ENCODE results near the gene RSPH1.

Gene RSPH1

DNA sequence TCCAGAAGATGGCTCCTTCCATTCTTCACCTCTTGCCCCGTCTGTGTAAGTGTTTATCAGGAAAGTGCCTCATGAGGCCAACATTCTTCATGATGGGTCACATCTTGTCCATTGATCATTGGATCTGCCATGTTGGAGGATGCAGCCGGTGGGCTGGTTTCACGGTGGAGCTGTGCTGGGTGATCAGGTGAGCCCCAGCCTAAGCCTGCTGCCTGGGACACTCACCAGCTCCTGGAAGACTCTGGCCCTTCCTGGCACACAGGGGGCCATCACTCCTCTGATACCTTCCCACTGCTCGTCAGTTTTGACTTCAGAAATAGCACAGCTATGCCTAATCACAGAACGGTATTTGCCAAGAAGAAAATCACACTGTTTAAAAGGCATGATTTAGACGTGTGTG, 54.1 kb downstream of the RSPH1 start:
- no peak overlapping the region for H3K4me3 ChIP-seq (ENCODE audit: low read depth, low read length)
- DNase-seq (ENCODE audit: low read depth, low spot score), result no peak
- TF ChIP-seq, protein P1, sequence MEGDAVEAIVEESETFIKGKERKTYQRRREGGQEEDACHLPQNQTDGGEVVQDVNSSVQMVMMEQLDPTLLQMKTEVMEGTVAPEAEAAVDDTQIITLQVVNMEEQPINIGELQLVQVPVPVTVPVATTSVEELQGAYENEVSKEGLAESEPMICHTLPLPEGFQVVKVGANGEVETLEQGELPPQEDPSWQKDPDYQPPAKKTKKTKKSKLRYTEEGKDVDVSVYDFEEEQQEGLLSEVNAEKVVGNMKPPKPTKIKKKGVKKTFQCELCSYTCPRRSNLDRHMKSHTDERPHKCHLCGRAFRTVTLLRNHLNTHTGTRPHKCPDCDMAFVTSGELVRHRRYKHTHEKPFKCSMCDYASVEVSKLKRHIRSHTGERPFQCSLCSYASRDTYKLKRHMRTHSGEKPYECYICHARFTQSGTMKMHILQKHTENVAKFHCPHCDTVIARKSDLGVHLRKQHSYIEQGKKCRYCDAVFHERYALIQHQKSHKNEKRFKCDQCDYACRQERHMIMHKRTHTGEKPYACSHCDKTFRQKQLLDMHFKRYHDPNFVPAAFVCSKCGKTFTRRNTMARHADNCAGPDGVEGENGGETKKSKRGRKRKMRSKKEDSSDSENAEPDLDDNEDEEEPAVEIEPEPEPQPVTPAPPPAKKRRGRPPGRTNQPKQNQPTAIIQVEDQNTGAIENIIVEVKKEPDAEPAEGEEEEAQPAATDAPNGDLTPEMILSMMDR (IDR thresholded peaks at IDR 0.05; ENCODE audit: low read depth, low read length), result no peak
- in situ Hi-C loops (cut with HindIII; ENCODE audit: low sequenced_read_pairs), result no loop called here

DNA sequence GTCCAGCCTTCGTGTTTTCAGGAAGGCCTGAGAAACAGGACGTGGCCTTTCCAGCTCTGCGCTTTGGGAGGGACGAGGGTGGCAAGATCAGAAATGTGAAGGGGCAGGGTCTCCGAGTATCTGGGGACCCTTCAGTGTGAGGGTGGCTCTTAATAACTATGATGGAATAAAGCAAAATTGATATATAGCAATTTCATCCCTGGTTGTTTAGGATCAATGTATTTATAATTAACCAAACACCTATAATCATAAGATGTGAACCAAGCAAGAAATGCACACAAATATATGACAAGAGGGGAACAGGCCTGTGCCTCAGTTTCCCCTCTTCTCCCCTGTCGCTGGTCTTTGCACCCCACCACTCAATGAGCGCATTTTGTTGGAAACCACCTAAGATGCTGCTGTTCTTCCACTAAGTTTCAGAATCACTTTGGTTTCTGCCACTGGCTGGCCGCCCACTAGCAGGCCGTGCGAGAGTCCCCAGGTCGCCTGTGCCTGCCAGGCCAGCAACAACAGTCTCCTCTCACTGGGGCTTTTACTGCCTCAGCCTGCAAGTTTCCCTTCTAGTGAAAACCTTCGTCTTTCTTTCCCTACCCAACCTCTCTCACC, 55.7 kb downstream of the RSPH1 start:
- H3K4me3 ChIP-seq (ENCODE audit: low read depth, low read length), result no peak overlapping the region
- TF ChIP-seq, protein P1 (IDR thresholded peaks at IDR 0.05; ENCODE audit: low read depth, low read length), result no peak
- in situ Hi-C loops (cut with HindIII; ENCODE audit: low sequenced_read_pairs), result no loop called here
- DNase-seq (ENCODE audit: low read depth, low spot score), result no peak

DNA sequence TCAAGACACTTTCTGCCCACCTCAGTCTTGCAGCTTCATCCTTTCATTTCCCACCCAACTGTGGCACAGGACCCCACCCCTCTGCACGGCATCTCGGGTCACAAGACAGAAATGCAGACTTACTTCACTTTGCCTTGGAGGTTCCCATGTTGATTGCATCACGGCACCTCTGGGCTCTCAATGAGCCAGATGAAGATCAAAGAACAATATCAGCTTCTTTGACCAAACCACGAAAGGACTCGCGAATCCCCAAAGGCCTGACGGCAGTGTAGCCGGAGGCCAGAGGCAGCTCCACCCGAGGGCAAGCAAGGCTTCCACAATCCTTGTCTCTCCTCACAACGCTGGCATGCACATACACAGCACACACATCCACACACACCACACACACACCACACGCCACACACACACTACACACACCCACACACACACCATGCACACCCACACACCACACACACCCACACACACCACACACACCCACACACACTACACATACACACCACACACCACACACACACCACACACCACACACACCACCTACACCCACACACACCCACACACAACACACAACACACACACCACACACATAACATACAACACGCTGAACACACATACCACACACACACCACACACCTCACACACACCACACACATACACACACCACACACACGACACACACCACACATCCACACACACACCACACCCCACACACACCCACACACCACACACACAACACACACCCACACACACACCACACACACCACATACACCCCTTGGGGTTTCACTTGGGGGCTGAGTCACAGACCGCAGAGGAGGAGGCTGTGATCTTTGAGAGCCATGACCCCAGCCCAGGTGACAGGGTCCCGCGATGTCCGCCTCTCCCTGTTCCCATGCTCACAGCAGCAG, 56.5 kb downstream of the RSPH1 start:
- in situ Hi-C loops (cut with HindIII; ENCODE audit: low sequenced_read_pairs), result no loop called here
- no peak overlapping the region for H3K4me3 ChIP-seq (ENCODE audit: low read depth, low read length)
- TF ChIP-seq, protein P1 (IDR thresholded peaks at IDR 0.05; ENCODE audit: low read depth, low read length), result no peak
- DNase-seq (ENCODE audit: low read depth, low spot score), result no peak

DNA sequence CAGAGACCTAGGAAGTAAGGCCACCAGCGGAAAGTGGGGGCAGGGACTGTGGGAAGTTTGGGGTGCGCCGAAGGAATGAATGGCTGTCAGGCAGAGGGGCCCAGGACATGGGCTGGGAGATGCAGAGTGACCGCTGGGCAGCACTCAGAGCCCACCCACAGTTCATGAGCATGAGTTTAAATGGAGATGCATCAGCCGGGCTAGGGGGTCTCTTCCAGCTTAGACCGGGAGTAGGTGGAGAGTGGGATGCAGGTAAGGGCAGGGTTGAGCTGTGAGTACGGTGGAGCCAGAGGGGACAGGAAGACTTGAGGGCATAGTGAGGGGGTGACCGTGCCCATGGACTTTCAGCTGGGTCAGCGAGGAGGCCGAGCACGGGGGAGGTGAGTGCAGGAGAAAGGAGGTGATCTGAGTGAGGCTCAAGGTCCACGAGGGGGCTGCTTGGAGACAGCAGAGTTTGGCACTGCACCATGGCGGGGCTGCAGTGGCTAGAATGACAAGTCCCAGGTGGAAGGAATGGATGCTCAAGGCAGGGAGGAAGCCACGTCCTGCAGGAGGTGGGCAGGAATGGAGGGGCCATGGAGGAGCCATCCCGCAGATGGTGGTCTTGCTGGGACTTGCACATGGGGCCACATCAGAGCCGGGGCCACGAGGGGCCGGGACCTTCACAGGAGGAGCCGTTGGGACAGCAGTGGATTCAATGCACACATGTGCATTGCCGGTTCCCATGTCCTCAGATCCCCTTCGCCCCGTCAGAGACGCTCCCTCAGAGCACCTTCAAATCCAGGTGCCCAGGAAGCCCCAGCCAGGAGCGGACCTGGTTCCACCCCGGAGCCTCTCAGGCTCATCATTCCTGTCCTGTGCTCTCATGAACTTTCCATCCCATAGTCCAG, 57.5 kb downstream of the RSPH1 start:
- in situ Hi-C loops (cut with HindIII; ENCODE audit: low sequenced_read_pairs), result no loop called here
- TF ChIP-seq, protein P1 (IDR thresholded peaks at IDR 0.05; ENCODE audit: low read depth, low read length), result no peak
- DNase-seq (ENCODE audit: low read depth, low spot score), result no peak
- no peak overlapping the region for H3K4me3 ChIP-seq (ENCODE audit: low read depth, low read length)

DNA sequence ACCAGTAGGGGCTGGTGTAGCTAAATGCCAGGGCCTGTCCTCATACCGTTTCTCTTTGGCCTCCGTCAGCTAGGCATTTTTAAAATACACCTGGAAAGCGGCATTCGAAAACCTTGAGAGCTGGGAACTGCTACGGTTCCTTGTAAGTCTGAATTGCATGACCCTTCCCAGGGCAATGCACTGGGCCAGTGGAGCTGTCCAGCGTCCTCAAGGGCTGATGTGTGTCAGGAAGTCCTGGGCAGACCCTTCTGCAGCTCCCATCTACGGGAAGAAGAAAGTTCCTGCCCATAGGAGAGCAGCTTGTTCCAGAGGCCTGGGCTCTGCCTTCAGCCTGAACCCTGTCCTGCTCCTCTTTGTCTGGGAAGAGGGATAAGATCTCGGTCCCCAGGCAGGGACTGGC, 58.2 kb downstream of the RSPH1 start:
- no peak for DNase-seq (ENCODE audit: low read depth, low spot score)

DNA sequence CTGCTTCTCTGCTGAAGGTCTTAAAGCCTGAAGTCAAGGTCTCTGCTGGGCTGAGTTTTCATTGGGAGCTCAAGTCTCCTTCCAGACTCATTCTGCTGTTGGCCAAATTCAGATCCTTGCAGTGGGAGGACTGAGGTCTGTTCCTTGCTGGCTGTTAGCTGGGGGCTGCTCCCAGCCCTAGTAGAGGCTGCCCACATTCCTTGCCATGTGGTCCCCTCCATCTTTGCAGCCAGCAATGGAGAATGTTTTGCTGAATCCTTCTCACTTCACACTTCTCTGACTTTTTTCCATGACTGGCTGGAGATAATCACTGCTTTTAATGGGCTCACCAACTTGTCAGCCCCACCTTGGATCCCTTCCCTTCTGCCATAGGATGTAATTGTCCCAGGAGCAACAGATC, 59.1 kb downstream of the RSPH1 start:
- no peak overlapping the region for H3K4me3 ChIP-seq (ENCODE audit: low read depth, low read length)
- DNase-seq (ENCODE audit: low read depth, low spot score), result no peak
- TF ChIP-seq, protein P1 (IDR thresholded peaks at IDR 0.05; ENCODE audit: low read depth, low read length), result no peak
- in situ Hi-C loops (cut with HindIII; ENCODE audit: low sequenced_read_pairs), result no loop called here

More for the DNA sequence above, 58.2 kb downstream of the RSPH1 start:
- H3K4me3 ChIP-seq (ENCODE audit: low read depth, low read length), result no peak overlapping the region
- TF ChIP-seq, protein P1 (IDR thresholded peaks at IDR 0.05; ENCODE audit: low read depth, low read length), result no peak
- in situ Hi-C loops (cut with HindIII; ENCODE audit: low sequenced_read_pairs), result no loop called here

All from astrocyte of the spinal cord (primary cell).